ENCODE measurements around the gene PPP1R12B.
A peak's percentile ranks its signal among the peaks of the same experiment; 100 is the strongest.
"Not testable (repeated sequence)": the region's sequence is repeated elsewhere in the genome, so short reads cannot be mapped to it uniquely, and the experiment has no call there.

The PPP1R12B gene

GRCh38 chr1:202561240-202561639 is 212.7 kb downstream of the PPP1R12B start:
- no peak for DNase-seq (ENCODE audit: low spot score)

- no peak for DNase-seq (ENCODE audit: low spot score)
Observed at GRCh38 chr1:202561726-202562443, 213.4 kb downstream of the PPP1R12B start.

GRCh38 chr1:202562444-202563060 is 214.1 kb downstream of the PPP1R12B start:
- DNase-seq (ENCODE audit: low spot score): no peak

GRCh38 chr1:202563818-202564217 is 215.3 kb downstream of the PPP1R12B start:
- no peak for DNase-seq (ENCODE audit: low spot score)

- no peak for DNase-seq (ENCODE audit: low spot score)
Observed at GRCh38 chr1:202564958-202565495, 216.5 kb downstream of the PPP1R12B start.

- DNase-seq (ENCODE audit: low spot score): no peak
Observed at GRCh38 chr1:202565890-202566602, 217.5 kb downstream of the PPP1R12B start.

- no peak for DNase-seq (ENCODE audit: low spot score)
Observed at GRCh38 chr1:202567738-202568137, 219.2 kb downstream of the PPP1R12B start.

- DNase-seq (ENCODE audit: low spot score): no peak
Observed at GRCh38 chr1:202568410-202568809, 219.9 kb downstream of the PPP1R12B start.

GRCh38 chr1:202568826-202569225 is 220.3 kb downstream of the PPP1R12B start:
- DNase-seq (ENCODE audit: low spot score): no peak

- no peak for DNase-seq (ENCODE audit: low spot score)
Observed at GRCh38 chr1:202569393-202570322, 221.2 kb downstream of the PPP1R12B start.

- peak; percentile 75 for DNase-seq (ENCODE audit: low spot score)
Observed at GRCh38 chr1:202571719-202572339, 223.3 kb downstream of the PPP1R12B start.

GRCh38 chr1:202572867-202573266 is 224.4 kb downstream of the PPP1R12B start:
- DNase-seq (ENCODE audit: low spot score): no peak

GRCh38 chr1:202575918-202576653 is 227.6 kb downstream of the PPP1R12B start:
- no peak for DNase-seq (ENCODE audit: low spot score)

- no peak for DNase-seq (ENCODE audit: low spot score)
Observed at GRCh38 chr1:202576816-202577215, 228.3 kb downstream of the PPP1R12B start.

GRCh38 chr1:202577381-202577780 is 228.9 kb downstream of the PPP1R12B start:
- no peak for DNase-seq (ENCODE audit: low spot score)

GRCh38 chr1:202578001-202578504 is 229.6 kb downstream of the PPP1R12B start:
- no peak for DNase-seq (ENCODE audit: low spot score)

- DNase-seq (ENCODE audit: low spot score): no peak
Observed at GRCh38 chr1:202578565-202578964, 230.1 kb downstream of the PPP1R12B start.

- DNase-seq (ENCODE audit: low spot score): no peak
Observed at GRCh38 chr1:202579806-202580205, 231.3 kb downstream of the PPP1R12B start.

- DNase-seq (ENCODE audit: low spot score): no peak
Observed at GRCh38 chr1:202580619-202581018, 232.1 kb downstream of the PPP1R12B start.

- not testable (repeated sequence) for DNase-seq (ENCODE audit: low spot score)
Observed at GRCh38 chr1:202582350-202582749, 233.9 kb downstream of the PPP1R12B start.
